ENCODE measurements around the gene TTLL13. TPM values are rescaled to one million over a fixed set of nuclear protein-coding genes. Genes with fewer than 3 reads are reported as not detected.
"Not testable (repeated sequence)": the region's sequence is repeated elsewhere in the genome, so short reads cannot be mapped to it uniquely, and the experiment has no call there.

The TTLL13 gene
- total and polyA plus RNA-seq, 7 donors: 0.03 to 0.69 (median 0.08) TPM; not detected in 2

DNA sequence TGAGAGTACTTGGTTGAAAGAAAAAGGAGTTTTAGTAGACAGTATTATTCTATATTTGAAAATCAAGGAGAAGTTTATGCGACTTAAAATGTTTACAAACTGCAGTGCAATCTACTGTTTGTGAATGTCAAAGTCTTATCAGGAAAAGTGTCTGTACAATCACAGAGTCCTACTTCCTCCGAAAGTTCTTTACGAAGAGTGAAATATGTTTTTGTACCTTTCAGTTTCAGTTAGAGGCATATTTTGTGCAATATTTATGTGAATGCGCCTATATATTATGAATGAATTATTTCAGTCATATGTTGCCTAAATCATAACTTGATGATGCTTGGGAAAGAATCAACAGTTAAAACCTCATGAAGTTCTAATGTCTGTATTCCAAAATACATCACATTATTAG, 47.7 kb downstream of the TTLL13 start:
- DNase-seq (no peak), ATAC-seq (no peak)
- Histone ChIP-seq H3K4me1 (no peaks in the 10 kb centered on the region), H3K4me3 (no peak overlapping the region), H3K9me3 (no peaks in the 10 kb centered on the region), H3K27ac (peak overlapping the region; percentile 16), H3K36me3 (ENCODE audit: insufficient read depth in 1 of 2, low read depth in 1 of 2) (no peaks in the 10 kb centered on the region), H3K27me3 (ENCODE audit: insufficient read depth in 3 of 3, low read length in 2 of 3) (no peaks in the 10 kb centered on the region)
- TF ChIP-seq, protein P1, sequence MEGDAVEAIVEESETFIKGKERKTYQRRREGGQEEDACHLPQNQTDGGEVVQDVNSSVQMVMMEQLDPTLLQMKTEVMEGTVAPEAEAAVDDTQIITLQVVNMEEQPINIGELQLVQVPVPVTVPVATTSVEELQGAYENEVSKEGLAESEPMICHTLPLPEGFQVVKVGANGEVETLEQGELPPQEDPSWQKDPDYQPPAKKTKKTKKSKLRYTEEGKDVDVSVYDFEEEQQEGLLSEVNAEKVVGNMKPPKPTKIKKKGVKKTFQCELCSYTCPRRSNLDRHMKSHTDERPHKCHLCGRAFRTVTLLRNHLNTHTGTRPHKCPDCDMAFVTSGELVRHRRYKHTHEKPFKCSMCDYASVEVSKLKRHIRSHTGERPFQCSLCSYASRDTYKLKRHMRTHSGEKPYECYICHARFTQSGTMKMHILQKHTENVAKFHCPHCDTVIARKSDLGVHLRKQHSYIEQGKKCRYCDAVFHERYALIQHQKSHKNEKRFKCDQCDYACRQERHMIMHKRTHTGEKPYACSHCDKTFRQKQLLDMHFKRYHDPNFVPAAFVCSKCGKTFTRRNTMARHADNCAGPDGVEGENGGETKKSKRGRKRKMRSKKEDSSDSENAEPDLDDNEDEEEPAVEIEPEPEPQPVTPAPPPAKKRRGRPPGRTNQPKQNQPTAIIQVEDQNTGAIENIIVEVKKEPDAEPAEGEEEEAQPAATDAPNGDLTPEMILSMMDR (IDR thresholded peaks at IDR 0.05): no peak
- 92 to 97% (median 97%) methylated on average over 4 of the region's 4 CpGs for WGBS, 3 donors
- intact Hi-C loops (cut with DNase I): no loop called here

DNA sequence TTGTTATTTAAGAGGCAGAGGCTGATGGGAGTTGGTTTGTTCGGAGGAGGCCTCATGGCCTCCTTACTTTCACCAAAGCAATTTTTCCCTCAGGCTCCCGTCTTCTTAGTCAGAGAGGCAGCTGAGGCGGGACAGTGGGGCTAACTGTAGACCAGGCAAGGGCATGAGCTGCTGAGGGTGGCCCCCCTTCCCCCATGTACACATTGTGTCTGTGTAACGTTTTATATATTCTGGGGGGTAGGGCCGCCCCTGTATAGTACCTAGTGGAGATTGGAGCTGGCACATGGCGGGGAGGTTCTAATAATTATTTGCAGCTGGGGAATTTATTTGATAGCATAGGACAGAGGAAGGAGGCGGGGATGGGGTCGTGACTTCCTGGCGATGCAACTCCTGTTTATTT, 51.2 kb downstream of the TTLL13 start:
- Histone ChIP-seq H3K9me3 (no peaks in the 10 kb centered on the region), H3K4me1 (no peaks in the 10 kb centered on the region), H3K4me3 (no peak overlapping the region), H3K27me3 (ENCODE audit: insufficient read depth in 3 of 3, low read length in 2 of 3) (no peaks in the 10 kb centered on the region), H3K36me3 (ENCODE audit: insufficient read depth in 1 of 2, low read depth in 1 of 2) (no peaks in the 10 kb centered on the region), H3K27ac (no peak overlapping the region)
- TF ChIP-seq, protein P1 (IDR thresholded peaks at IDR 0.05): no peak
- DNase-seq (no peak), ATAC-seq (no peak)
- intact Hi-C loops (cut with DNase I): no loop called here
- 90 to 92% (median 91%) methylated on average over 9 of the region's 9 CpGs for WGBS, 3 donors

DNA sequence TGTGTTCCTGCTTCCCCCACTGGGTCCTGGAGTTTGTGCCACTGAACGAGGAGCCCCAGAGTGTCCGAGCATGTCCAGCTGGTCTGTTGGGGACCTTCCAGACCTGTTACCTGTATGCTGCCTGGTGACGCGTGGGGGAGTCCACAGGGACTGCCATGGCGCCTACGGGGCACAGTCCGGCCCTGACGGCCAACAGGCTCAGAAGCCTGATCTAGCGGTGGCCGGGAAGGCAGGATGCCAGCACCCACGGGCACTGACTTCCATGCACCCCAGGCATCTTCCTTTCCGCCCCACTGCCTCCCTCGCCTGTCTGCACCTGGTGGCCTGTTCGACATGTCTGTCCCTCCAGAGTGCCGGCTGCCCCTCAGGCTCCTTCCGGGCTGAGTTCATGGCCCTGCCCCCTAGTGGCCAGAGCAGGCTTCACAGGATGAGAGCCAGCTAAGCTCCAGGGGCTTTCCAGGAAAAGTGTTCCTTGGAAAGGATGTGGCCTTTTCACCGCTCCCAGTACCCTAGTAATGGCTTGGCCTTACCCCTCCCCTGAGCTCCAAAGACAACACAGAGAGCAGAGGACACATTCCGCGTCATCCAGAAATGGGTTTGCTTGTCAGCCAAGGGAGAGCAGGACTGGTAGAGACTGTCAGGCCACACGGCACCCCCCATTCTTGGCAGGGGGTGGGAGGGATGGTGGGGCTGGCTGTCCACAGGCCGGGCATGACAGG, 51.8 kb downstream of the TTLL13 start:
- no peak overlapping the region for H3K27ac ChIP-seq
- no peaks in the 10 kb centered on the region for H3K36me3 ChIP-seq (ENCODE audit: insufficient read depth in 1 of 2, low read depth in 1 of 2)
- TF ChIP-seq, protein P1 (IDR thresholded peaks at IDR 0.05): peak; percentile 66
- intact Hi-C loops (cut with DNase I): no loop called here
- no peaks in the 10 kb centered on the region for H3K27me3 ChIP-seq (ENCODE audit: insufficient read depth in 3 of 3, low read length in 2 of 3)
- no peaks in the 10 kb centered on the region for H3K9me3 ChIP-seq
- H3K4me3 ChIP-seq: no peak overlapping the region
- WGBS, 3 donors: 60 to 65% (median 62%) methylated on average over 21 of the region's 21 CpGs
- peak in 3 of 4 donors; percentile 56 to 80 (median 70) for ATAC-seq
- no peaks in the 10 kb centered on the region for H3K4me1 ChIP-seq
- DNase-seq: peak; percentile 54 to 73

DNA sequence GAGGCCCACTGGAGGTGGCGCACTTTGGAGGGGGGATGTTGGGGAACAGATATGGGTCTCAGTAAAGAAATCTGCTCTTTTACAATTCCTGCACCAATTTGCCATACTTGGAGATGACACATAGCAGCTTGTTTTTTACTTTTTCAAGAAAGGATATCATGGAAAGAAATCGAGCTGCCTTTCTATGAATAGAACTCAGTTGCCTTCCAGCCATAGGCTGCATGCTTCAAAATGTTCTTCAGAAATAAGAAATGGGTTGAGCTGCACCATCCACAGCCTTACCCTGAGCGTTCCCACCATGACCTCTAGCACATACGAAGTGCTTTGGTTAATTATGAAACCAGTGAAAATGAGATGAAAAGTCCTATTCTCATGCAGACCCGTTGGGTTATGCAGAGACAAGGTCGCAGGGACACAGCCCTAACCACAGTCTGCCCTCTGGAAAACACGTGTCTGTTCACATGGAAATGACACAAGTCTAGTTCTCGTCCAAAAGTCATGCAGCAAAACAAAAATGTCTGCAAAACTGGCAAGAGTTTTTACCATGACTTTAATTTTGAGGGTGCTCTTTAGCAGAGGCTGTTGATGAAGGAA, 52.4 kb downstream of the TTLL13 start:
- ATAC-seq (peak in 1 of 4 donors; percentile 26), DNase-seq (no peak)
- H3K27me3 ChIP-seq (ENCODE audit: insufficient read depth in 3 of 3, low read length in 2 of 3): no peaks in the 10 kb centered on the region
- H3K4me3 ChIP-seq: no peak overlapping the region
- H3K36me3 ChIP-seq (ENCODE audit: insufficient read depth in 1 of 2, low read depth in 1 of 2): no peaks in the 10 kb centered on the region
- TF ChIP-seq, protein P1 (IDR thresholded peaks at IDR 0.05): no peak
- 66 to 76% (median 67%) methylated on average over 8 of the region's 8 CpGs for WGBS, 3 donors
- H3K4me1 ChIP-seq: no peaks in the 10 kb centered on the region
- no peak overlapping the region for H3K27ac ChIP-seq
- intact Hi-C loops (cut with DNase I): no loop called here
- no peaks in the 10 kb centered on the region for H3K9me3 ChIP-seq

DNA sequence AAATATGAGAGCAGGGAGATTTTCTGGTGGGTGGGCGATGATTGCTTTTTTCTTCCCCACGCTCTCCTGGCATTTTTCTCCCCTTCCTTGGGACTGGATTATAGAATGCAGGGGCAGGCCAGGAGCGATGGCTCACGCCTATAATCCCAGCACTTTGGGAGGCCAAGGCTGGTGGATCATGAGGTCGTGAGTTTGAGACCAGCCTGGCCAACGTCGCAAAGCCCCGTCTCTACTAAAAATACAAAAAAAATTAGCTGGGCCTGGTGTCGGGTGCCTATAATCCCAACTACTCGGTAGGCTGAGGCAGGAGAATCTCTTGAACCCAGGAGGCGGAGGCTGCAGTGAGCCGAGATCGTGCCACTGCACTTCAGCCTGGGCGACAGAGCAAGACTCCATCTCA, 56.0 kb downstream of the TTLL13 start:
- H3K9me3 ChIP-seq; H3K4me1 ChIP-seq; H3K36me3 ChIP-seq (ENCODE audit: insufficient read depth in 1 of 2, low read depth in 1 of 2); H3K27me3 ChIP-seq (ENCODE audit: insufficient read depth in 3 of 3, low read length in 2 of 3); H3K4me3 ChIP-seq; H3K27ac ChIP-seq; ATAC-seq; intact Hi-C loops (cut with DNase I); DNase-seq: not testable (repeated sequence)
- WGBS, 3 donors: 93 to 96% (median 93%) methylated on average over 14 of the region's 14 CpGs

Measured in psoas muscle (tissue), 8 donors.